ENCODE measurements around the gene SPTLC1.

The SPTLC1 gene, protein sequence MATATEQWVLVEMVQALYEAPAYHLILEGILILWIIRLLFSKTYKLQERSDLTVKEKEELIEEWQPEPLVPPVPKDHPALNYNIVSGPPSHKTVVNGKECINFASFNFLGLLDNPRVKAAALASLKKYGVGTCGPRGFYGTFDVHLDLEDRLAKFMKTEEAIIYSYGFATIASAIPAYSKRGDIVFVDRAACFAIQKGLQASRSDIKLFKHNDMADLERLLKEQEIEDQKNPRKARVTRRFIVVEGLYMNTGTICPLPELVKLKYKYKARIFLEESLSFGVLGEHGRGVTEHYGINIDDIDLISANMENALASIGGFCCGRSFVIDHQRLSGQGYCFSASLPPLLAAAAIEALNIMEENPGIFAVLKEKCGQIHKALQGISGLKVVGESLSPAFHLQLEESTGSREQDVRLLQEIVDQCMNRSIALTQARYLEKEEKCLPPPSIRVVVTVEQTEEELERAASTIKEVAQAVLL

DNA sequence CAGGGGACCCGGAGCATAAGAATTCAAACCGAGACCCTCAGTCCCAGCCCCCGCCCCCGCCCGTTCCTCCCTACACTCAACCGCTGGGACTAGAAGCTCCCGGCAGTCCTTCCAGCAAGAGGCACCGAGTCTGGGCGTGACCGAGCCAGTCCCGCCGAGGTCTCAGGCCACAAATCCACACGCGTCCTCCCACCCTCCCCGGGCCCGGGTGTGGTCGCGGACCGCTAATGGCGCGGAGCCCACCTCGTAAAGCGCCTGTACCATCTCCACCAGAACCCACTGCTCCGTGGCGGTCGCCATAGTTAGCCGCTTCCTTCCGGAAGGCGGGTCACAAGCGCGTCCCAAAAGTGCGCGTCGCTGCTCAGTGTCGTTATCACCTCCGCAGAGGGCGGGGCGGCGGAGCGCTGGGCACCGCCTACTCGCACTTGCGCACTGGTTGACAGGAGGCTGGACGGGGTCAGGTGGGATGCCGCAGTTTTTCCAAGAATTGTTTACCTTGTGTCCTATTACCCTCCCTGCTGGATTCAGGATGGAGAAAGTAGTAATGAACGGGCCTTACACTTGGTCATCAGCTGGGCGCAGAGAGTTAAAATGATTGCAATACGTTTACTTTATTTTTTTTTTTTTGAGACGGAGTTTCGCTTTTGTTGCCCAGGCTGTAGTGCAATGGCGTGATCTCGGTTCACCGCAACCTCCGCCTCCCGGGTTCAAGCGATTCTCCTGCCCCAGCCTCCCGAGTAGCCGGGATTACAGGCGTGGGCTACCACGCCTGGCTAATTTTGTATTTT lies at the start of gene SPTLC1:
TSS of gene SPTLC1 (minus strand) at position 343 of the 788 bp plus-strand sequence. CDS start at position 300, 43 bp downstream.
- TF ChIP-seq, protein P1, sequence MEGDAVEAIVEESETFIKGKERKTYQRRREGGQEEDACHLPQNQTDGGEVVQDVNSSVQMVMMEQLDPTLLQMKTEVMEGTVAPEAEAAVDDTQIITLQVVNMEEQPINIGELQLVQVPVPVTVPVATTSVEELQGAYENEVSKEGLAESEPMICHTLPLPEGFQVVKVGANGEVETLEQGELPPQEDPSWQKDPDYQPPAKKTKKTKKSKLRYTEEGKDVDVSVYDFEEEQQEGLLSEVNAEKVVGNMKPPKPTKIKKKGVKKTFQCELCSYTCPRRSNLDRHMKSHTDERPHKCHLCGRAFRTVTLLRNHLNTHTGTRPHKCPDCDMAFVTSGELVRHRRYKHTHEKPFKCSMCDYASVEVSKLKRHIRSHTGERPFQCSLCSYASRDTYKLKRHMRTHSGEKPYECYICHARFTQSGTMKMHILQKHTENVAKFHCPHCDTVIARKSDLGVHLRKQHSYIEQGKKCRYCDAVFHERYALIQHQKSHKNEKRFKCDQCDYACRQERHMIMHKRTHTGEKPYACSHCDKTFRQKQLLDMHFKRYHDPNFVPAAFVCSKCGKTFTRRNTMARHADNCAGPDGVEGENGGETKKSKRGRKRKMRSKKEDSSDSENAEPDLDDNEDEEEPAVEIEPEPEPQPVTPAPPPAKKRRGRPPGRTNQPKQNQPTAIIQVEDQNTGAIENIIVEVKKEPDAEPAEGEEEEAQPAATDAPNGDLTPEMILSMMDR (IDR thresholded peaks at IDR 0.05), result no peak

- TF ChIP-seq, protein P1 (IDR thresholded peaks at IDR 0.05), result no peak
Observed at GRCh38 chr9:92164975-92165374, 49.8 kb upstream of the SPTLC1 start.

DNA sequence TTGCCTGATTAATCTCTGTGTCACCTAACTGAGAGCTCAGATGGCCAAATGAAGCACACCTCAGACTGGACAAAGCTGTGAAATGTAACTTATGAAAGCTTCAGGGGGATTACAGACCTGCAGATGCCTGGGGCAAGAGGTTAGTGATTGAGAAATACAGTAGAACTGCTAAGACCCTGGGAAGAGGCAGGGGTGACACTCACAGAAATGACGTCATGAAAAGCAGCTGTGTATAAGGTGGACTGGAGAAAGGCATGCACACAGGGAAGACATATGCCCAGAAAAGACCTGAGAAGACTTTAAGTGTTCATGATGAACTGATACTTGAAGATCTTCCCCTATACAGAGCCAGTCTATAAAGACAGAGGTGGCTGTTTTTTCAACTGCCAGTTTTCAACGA lies 49.3 kb upstream of the SPTLC1 start:
- TF ChIP-seq, protein P1 (IDR thresholded peaks at IDR 0.05), result no peak

DNA sequence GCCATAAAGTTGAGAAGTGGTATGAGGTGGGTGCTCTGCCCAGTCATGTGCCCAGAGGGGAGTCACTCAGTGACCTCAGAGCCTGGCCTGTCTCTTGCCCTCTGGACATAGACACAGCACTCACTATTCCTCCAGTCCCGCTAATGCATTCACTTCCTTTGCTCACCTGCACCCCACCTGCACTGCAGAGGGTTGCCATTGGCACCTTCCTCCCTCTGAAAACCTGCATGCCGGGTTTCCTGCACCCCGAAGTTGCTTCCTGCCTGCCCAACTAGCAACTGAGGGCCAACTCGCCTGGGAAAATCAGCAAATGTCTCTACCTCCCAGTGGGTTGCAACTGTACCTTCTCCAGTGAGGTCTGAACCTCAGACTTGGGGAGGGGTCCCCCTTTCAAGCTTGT lies 48.1 kb upstream of the SPTLC1 start:
- TF ChIP-seq, protein P1 (IDR thresholded peaks at IDR 0.05), result no peak

DNA sequence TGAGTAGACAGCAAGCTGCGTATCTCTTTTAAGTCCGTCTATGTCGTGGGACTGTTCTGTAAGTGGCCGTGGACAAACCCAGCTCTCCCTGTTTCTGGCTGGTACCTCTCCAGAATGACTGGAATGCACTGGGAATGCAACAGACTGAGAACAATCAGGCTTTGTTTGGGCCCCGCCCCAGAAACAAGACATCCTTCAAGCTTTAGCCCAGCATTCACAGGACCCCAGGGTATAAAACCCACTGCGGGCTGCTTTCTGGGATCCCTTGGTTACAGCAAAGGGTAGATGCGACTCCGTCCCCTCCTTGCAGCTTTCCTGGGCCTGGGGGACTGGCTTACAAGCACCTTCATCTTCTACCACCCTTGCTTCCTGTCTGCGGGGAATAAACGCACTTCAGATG lies 45.6 kb upstream of the SPTLC1 start:
- TF ChIP-seq, protein P1 (IDR thresholded peaks at IDR 0.05), result no peak

GRCh38 chr9:92159058-92159457 lies 43.8 kb upstream of the SPTLC1 start:
- TF ChIP-seq, protein P1 (IDR thresholded peaks at IDR 0.05), result no peak

DNA sequence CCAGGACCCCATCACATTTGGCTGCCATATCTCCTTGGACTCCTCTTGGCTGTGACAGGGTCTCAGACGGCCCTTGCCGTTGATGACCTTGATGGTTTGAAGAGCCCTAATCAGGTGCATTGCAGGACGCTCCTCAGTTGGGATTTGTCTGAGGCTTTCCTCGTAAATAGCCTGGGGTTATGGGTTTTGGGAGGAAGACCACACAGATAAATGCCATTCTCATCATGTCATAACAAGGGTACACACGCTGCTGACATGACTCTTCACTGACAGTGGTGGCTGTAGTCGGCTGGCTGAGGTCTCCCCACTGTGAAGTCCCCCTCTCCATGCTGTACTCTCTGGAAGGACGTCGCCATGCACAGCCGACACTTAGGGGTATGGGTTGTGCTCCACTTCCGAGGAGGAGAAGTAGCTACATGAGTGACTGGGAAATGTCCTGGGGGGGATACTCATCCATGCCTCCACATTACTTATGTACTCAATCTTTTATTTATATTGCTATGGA lies 42.9 kb upstream of the SPTLC1 start:
- TF ChIP-seq, protein P1 (IDR thresholded peaks at IDR 0.05), result no peak
